Central memory CD8-positive, alpha-beta T cell (primary cell): ENCODE data around the gene MED12L.
"Not testable (repeated sequence)": the region's sequence is repeated elsewhere in the genome, so short reads cannot be mapped to it uniquely, and the experiment has no call there.

Source experiments
- ATAC-seq: fragments of 150-1000 bp; cut with Tn5 transposase; replicated peaks from 2 replicates; pipeline ENCODE4 v1.10.0; 2022; ENCODE audit warnings: mild to moderate bottlenecking, moderate FRiP score, moderate number of reproducible peaks; ENCODE audit not compliant: poor library complexity, severe bottlenecking; ENCODE audit errors: extremely low read depth
- DNase-seq, 2 donors: peaks; one replicate each; pipeline ENCODE4 v3.0.0; 2021; ENCODE audit warnings: low spot score in 2 of 2
- H3K27ac Mint-ChIP-seq: one replicate; pipeline ENCODE4 v1.8.0; 2022; ENCODE audit warnings: low read depth, mild to moderate bottlenecking, moderate library complexity, mixed read lengths
- H3K27me3 Mint-ChIP-seq: one replicate; pipeline ENCODE4 v1.8.0; 2022; ENCODE audit warnings: mixed read lengths
- H3K36me3 Mint-ChIP-seq: one replicate; pipeline ENCODE4 v1.8.0; 2022; ENCODE audit warnings: mild to moderate bottlenecking, moderate library complexity, mixed read lengths; ENCODE audit not compliant: insufficient read depth
- H3K4me1 Mint-ChIP-seq: one replicate; pipeline ENCODE4 v1.8.0; 2022; ENCODE audit warnings: mixed read lengths
- H3K4me3 Mint-ChIP-seq: one replicate; pipeline ENCODE4 v1.8.0; 2022; ENCODE audit warnings: mild to moderate bottlenecking, moderate library complexity, mixed read lengths
- H3K9me3 Mint-ChIP-seq: one replicate; pipeline ENCODE4 v1.8.0; 2022; ENCODE audit warnings: mixed read lengths

Gene MED12L

DNA sequence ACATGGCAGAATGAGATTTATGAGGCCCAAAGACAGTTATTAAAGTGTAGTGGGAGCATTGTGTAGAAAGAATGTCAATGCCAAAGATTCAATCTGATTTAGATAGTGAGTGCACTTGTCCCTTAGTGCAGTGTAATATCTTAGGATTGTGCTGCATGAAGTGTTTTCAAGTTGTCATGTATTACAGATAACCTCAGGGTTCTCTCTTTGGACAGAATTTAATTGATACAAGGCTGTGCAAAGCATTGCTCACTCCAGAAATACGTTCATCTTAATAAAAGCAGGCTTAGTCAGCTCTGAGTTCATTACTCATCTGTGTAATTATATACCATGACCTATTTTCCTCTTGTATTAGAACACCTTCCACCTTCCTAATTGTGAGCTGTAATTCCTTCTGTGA, 133.6 kb downstream of the MED12L start:
- Mint-ChIP-seq H3K4me1 (peaks cover under 1% of the 10 kb centered on the region), H3K27me3 (no peaks in the 10 kb centered on the region), H3K36me3 (no peaks in the 10 kb centered on the region), H3K27ac (no peak overlapping the region), H3K9me3 (peaks cover 5% of the 10 kb centered on the region), H3K4me3 (no peak overlapping the region)
- no peak for DNase-seq
- no peak for ATAC-seq

DNA sequence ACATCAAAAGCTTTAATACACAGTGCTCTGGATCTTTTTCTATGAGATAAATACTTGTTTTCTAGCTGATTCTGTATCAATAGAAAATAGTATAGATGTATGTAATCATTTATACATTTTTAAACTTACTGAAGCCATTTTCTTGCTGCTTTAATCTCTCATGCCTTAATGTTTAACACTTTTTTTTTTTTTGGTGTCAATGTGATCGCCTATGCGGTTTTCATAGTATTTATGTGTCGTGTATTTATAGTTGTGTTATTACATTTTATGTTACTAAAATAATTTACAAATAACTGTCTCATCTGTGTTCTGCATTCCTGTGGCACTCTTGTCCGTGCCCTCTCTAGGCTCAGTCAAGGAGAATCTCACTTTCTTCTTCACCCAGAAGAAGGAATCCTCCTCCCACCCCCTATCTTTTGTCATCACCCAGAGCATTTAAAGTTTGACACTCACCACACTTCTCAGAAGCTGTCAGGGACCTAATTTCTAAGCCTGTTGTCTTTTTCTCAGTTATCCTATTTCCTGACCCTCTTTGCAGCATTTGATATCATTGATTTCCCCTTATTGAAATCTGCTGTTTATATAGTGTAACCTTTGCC, 138.9 kb downstream of the MED12L start:
- no peak overlapping the region for H3K4me3 Mint-ChIP-seq
- peaks cover 35% of the 10 kb centered on the region for H3K4me1 Mint-ChIP-seq
- no peak for DNase-seq
- H3K9me3 Mint-ChIP-seq = peaks cover 5% of the 10 kb centered on the region
- H3K27ac Mint-ChIP-seq = peak overlapping the region; percentile 61
- ATAC-seq = peak; percentile 22
- H3K27me3 Mint-ChIP-seq = no peaks in the 10 kb centered on the region
- peaks cover 2% of the 10 kb centered on the region for H3K36me3 Mint-ChIP-seq

DNA sequence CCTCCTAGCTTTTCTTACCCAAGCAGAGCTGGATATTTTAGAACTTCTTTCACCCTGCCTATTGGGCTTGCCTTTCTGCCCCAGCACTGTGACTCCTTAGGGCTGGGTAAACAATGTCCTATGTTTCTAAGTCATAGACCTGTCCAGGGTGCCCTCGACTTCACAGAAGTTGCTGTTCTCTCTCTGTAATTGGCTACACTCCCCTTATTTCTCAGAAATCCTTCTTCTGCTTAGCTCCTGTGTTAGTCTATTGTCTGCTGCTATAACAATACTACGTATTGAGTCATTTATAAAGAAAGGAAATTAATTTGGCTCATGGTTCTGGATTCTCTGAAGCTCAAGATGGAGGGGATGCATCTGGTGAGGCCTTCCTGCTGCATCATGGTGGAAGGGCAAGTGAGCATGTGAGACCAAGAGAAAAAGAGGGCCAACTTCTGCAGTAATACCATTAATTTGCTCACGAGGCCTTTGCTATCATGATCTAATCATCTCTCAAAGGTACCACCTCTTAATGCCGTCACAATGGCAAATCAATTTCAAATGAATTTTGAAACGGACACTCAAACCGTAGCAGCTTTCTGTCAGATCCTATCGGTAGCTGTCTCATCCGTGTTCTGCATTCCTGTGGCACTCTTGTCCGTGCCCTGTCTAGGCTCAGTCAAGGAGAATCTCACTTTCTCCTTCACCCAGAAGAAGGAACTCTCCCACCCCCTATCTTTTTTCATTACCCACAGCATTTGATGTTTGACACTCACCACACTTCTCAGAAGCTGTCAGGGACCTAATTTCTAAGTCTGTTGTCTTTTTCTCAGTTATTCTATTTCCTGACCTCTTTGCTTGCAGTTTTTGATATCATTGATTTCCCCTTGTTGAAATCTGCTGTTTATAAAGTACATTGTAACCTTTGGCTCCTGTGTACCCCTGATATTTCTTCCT, 139.8 kb downstream of the MED12L start:
- Mint-ChIP-seq H3K36me3 (peaks cover 4% of the 10 kb centered on the region), H3K9me3 (peaks cover 5% of the 10 kb centered on the region), H3K4me3 (no peak overlapping the region), H3K4me1 (peaks cover 37% of the 10 kb centered on the region), H3K27ac (peak overlapping the region; percentile 11), H3K27me3 (no peaks in the 10 kb centered on the region)
- ATAC-seq = no peak
- no peak for DNase-seq

DNA sequence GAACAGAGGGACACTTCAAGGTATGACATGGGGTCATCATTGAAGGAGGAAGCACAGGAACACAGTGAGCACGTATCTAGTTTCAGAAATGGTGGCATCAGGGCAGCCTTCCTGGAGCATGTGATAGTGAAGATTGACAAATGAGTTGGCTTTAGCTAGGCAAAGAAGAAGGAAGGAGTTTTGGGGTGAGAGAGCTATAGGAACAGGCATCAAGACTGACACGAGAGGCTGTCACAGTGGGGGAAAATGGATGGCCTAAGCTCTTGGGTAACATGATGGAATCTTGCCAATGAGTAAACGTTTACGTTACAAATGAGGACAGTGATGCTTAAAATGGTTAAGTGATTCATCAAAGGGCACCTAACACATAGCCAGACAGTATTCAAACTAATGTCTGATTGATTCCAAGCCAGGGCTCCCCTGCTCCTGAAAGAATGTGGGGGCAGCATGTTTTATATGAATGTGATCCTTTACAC, 140.7 kb downstream of the MED12L start:
- H3K36me3 Mint-ChIP-seq = peaks cover 4% of the 10 kb centered on the region
- H3K4me1 Mint-ChIP-seq = peaks cover 45% of the 10 kb centered on the region
- H3K27ac Mint-ChIP-seq = no peak overlapping the region
- H3K27me3 Mint-ChIP-seq = no peaks in the 10 kb centered on the region
- DNase-seq (no peak), ATAC-seq (no peak)
- H3K4me3 Mint-ChIP-seq = no peak overlapping the region
- no peaks in the 10 kb centered on the region for H3K9me3 Mint-ChIP-seq

DNA sequence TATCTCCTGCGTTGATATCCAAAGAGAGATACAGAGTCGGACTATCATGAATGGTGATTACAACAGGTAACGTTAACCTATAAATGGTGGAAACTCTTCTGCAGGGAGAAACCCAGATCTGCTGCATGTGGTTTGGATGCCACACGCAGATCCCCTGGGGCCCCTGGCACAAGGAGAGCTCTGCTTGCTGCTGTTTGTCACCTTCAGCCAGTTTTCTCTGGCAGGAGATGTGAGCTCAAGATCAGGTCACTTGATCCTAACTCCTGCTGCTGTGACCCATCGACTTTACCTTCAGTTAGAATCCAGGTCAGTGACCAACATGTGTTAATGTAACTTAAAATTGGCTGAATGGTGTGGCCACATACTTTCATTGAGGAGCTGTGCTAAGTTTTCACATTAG, 141.4 kb downstream of the MED12L start:
- H3K27me3 Mint-ChIP-seq = no peaks in the 10 kb centered on the region
- DNase-seq (no peak), ATAC-seq (no peak)
- no peak overlapping the region for H3K4me3 Mint-ChIP-seq
- no peaks in the 10 kb centered on the region for H3K9me3 Mint-ChIP-seq
- H3K4me1 Mint-ChIP-seq = peaks cover 46% of the 10 kb centered on the region
- H3K27ac Mint-ChIP-seq = no peak overlapping the region
- peaks cover 4% of the 10 kb centered on the region for H3K36me3 Mint-ChIP-seq

DNA sequence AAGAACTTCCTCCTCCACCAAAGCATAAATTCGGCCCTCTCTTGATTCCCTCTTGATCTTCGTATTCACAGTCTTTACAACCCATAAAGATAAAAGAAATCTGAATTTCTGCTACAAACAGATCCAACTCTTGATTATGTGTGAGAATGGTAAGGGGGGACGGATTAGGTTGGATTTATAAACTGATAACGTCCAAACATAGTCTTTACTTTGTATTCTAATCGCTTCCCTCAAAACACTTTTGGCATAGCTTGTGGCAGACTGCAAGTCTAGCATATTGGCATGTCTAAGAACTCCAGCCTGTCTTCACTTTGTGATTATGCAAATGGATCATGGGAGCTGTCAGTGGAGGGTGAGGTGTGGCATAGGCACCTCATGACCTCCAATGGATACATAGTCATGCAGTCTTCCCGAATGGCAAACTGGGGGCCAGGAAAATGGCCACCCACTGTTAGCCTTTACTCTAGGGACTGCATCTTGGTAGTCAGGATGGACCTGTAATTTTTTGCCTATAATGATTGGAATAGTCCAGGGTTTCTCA, 141.9 kb downstream of the MED12L start:
- no peak for ATAC-seq

DNA sequence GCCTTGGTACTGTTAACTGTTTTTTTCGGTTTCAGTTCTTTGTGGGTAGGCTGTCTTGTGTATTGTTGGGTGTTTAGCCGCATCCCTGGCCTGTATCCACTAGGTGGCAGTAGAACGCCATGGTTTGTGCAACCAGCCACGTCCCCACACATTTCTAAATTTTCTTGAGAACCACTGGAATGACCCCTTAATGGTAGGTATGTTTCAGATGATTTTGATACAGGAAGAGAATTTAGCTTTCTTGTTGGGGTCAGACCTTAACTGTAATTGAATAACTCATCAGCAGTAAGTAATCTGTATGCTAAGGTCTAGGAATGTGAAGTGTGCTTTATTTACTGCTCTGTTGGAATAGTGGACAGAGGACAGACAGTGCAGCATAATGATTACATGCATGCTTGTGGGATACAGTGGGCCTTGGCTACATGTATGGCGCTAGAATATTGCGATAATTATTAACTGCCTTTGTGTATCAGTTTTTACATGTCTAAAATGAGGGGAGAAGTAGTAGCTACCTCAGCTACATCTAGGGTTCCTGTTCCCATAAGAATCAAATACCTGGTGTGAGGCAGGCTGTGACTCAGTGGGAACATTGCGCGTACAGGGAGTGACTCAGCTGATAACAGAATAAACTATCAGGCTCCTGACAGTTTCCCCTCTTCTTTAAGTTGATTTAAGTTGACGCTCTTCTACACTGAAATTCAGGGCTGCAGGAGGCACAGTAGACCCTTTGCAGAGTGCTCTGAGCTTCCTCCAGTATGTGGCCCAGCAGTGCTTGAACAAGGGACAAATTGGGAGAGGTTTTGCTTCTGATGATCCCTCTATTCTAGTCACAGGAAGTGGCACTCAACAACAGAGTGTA, 142.6 kb downstream of the MED12L start:
- ATAC-seq (peak; percentile 68), DNase-seq (peak; percentile 65 to 68)
- Mint-ChIP-seq H3K4me1 (peaks cover 46% of the 10 kb centered on the region), H3K36me3 (peaks cover 4% of the 10 kb centered on the region), H3K9me3 (no peaks in the 10 kb centered on the region), H3K4me3 (no peak overlapping the region), H3K27ac (no peak overlapping the region), H3K27me3 (peaks cover 4% of the 10 kb centered on the region)

More for the DNA sequence above, 141.9 kb downstream of the MED12L start:
- Mint-ChIP-seq H3K27ac (no peak overlapping the region), H3K4me3 (no peak overlapping the region), H3K9me3 (no peaks in the 10 kb centered on the region), H3K36me3 (peaks cover 4% of the 10 kb centered on the region), H3K27me3 (no peaks in the 10 kb centered on the region), H3K4me1 (peaks cover 46% of the 10 kb centered on the region)
- no peak for DNase-seq

DNA sequence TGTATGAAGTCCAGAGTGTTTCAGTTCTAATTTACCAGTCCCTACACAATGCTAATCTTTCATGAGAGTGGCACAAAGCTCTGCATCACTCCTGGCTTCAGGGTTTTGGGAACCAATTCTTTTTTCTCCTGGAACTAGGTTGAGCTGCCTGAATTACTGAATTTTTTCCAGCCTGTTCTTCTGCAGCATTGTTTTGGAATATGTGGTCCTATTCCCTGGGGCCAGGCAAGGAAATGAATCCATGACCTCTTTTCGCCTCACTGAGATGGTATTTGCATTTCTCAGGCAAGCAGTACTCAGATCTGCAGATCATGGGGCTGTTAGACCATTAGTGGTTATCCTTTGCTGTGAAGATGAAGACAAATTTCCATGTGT, 143.2 kb downstream of the MED12L start:
- DNase-seq (no peak), ATAC-seq (no peak)
- Mint-ChIP-seq H3K4me3 (no peak overlapping the region), H3K9me3 (no peaks in the 10 kb centered on the region), H3K4me1 (peaks cover 46% of the 10 kb centered on the region), H3K36me3 (peaks cover 4% of the 10 kb centered on the region), H3K27me3 (peaks cover 10% of the 10 kb centered on the region), H3K27ac (no peak overlapping the region)

DNA sequence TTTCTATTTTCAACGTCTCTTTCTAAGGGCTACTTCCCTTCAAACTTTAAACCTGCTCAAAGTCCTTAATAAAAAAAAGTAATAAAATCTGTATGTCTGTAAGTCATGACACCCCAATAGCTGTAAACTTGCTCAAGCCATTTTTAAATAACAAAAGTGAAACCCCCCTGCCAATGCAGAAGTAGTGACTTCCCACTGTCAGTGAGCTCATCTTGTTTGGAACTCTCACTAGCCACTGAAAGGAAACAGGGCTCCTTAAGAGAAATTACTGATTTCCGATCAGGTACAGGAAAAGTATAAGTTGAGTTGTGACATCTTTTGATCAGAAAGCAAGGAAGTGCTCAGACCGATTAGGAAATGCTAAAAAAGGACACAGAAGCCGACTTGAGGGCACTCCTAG, 145.2 kb downstream of the MED12L start:
- H3K27ac Mint-ChIP-seq = peak overlapping the region; percentile 62
- H3K9me3 Mint-ChIP-seq = no peaks in the 10 kb centered on the region
- ATAC-seq (no peak), DNase-seq (no peak)
- peaks cover 29% of the 10 kb centered on the region for H3K4me1 Mint-ChIP-seq
- peaks cover 15% of the 10 kb centered on the region for H3K27me3 Mint-ChIP-seq
- H3K36me3 Mint-ChIP-seq = peaks cover 4% of the 10 kb centered on the region
- H3K4me3 Mint-ChIP-seq = no peak overlapping the region

DNA sequence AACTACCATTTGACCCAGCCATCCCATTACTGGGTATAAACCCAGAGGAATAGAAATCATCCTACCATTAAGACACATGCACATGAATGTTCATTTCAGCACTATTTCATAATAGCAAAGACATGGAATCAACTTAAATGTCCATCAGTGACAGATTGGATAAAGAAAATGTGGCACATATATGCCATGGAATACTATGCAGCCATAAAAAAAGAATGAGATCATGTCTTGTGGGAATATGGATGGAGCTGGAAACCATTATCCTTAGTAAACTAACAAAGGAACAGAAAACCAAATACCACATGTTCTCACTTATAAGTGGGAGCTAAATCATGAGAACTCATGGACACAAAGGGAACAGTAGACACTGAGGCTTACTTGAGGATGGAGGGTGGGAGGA, 146.9 kb downstream of the MED12L start:
- not testable (repeated sequence) for H3K36me3 Mint-ChIP-seq, H3K4me3 Mint-ChIP-seq, ATAC-seq, H3K9me3 Mint-ChIP-seq, DNase-seq, H3K27ac Mint-ChIP-seq
- peaks cover 15% of the 10 kb centered on the region for H3K27me3 Mint-ChIP-seq
- H3K4me1 Mint-ChIP-seq = peaks cover 23% of the 10 kb centered on the region

DNA sequence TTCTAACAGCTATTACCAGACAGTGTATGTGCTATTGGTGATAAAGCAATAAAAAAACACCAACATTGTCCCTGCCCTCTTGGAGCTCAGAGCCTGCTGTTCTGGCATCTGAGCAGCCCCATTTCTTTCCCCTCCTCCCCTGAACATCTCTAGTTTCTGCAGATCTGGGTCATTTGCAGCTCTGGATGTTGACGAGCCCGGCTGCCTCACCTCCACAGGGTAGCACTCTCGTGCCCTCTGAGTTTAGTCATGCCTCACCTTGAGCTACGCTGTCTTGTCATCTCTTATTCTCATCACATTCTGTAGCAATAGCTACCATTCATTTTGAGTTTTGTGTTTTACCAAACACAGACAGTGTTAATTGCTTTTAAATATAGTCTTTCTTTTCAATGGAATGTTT, 147.5 kb downstream of the MED12L start:
- Mint-ChIP-seq H3K4me1 (peaks cover 17% of the 10 kb centered on the region), H3K27me3 (peaks cover 15% of the 10 kb centered on the region)

DNA sequence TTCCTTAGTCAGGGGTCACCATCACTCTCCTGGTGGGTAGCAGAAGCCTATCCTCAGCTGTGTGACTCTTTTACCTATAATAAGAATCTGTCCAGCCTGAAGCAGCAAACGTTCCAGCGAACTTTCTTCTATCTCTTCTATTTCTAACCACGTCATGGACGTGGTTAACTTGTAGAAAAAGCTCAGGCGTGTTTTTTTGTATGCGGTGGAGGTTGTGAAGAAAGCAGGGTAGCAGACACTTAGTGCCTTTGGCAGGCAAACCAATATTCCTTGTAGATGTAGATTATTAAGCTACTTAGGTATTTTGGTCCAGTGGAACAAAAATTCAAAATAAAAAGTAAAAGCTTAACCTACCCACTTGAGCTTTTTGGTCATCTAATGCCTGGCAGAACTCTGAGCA, 149.4 kb downstream of the MED12L start:
- Mint-ChIP-seq H3K9me3 (no peaks in the 10 kb centered on the region), H3K27me3 (peaks cover 15% of the 10 kb centered on the region), H3K36me3 (peaks cover 2% of the 10 kb centered on the region), H3K4me1 (peaks cover 11% of the 10 kb centered on the region), H3K4me3 (no peak overlapping the region), H3K27ac (no peak overlapping the region)
- no peak for ATAC-seq
- no peak for DNase-seq

More for the DNA sequence above, 147.5 kb downstream of the MED12L start:
- peaks cover 2% of the 10 kb centered on the region for H3K36me3 Mint-ChIP-seq
- no peak overlapping the region for H3K27ac Mint-ChIP-seq
- ATAC-seq (no peak), DNase-seq (no peak)
- H3K4me3 Mint-ChIP-seq = no peak overlapping the region
- H3K9me3 Mint-ChIP-seq = no peaks in the 10 kb centered on the region
